Stimulated activated naive B cell treated with anti-CD40 and anti-IgM and Interleukin-4, amounts not matched to agents 10 μg/mL and 1 μg/mL and 100 μg/mL, for 72 hours (primary cell): Measurements from ENCODE around the gene CPLX1.
A peak's percentile ranks its signal among the peaks of the same experiment; 100 is the strongest.
"Not testable (repeated sequence)": the region's sequence is repeated elsewhere in the genome, so short reads cannot be mapped to it uniquely, and the experiment has no call there.

Experiments used
- ATAC-seq, 2 donors: fragments of 150-1000 bp; cut with Tn5 transposase; replicated peaks; 2 replicates each; pipeline ENCODE4 v1.10.0; 2021; ENCODE audit warnings: moderate library complexity in 1 of 2
- DNase-seq: peaks from one replicate; pipeline ENCODE4 v3.0.0; 2021
- H3K27ac Mint-ChIP-seq: one replicate; pipeline ENCODE4 v1.8.0; 2022; ENCODE audit warnings: mild to moderate bottlenecking, mixed read lengths
- H3K27me3 Mint-ChIP-seq, 2 donors: one replicate each; pipeline ENCODE4 v1.8.0; 2022; ENCODE audit warnings: mixed read lengths in 2 of 2
- H3K36me3 Mint-ChIP-seq, 2 donors: one replicate each; pipeline ENCODE4 v1.8.0; 2022; ENCODE audit warnings: mixed read lengths in 2 of 2, mild to moderate bottlenecking in 1 of 2
- H3K4me1 Mint-ChIP-seq, 2 donors: one replicate each; pipeline ENCODE4 v1.8.0; 2022; ENCODE audit warnings: mixed read lengths in 2 of 2, mild to moderate bottlenecking in 1 of 2
- H3K4me3 Mint-ChIP-seq, 2 donors: one replicate each; pipeline ENCODE4 v1.8.0; 2022; ENCODE audit warnings: mild to moderate bottlenecking in 2 of 2, mixed read lengths in 2 of 2, moderate library complexity in 1 of 2
- H3K9me3 Mint-ChIP-seq, 2 donors: one replicate each; pipeline ENCODE4 v1.8.0; 2022; ENCODE audit warnings: mixed read lengths in 2 of 2, mild to moderate bottlenecking in 1 of 2

The CPLX1 gene

GRCh38 chr4:769511-769910 lies 56.4 kb downstream of the CPLX1 start:
- Mint-ChIP-seq H3K27me3 (no peaks in the 10 kb centered on the region), H3K27ac (no peak overlapping the region), H3K4me1 (peaks cover 11 to 34% of the 10 kb centered on the region in 2 donors), H3K36me3 (peaks cover 30 to 45% of the 10 kb centered on the region in 2 donors), H3K9me3 (no peaks in the 10 kb centered on the region), H3K4me3 (no peak overlapping the region)
- ATAC-seq = no peak
- no peak for DNase-seq

GRCh38 chr4:768995-769394 lies 56.9 kb downstream of the CPLX1 start:
- no peaks in the 10 kb centered on the region for H3K9me3 Mint-ChIP-seq
- no peaks in the 10 kb centered on the region for H3K27me3 Mint-ChIP-seq
- H3K4me3 Mint-ChIP-seq = no peak overlapping the region
- DNase-seq (no peak), ATAC-seq (no peak)
- H3K27ac Mint-ChIP-seq = no peak overlapping the region
- peaks cover 27 to 43% of the 10 kb centered on the region in 2 donors for H3K36me3 Mint-ChIP-seq
- H3K4me1 Mint-ChIP-seq = peaks cover 11 to 31% of the 10 kb centered on the region in 2 donors

DNA sequence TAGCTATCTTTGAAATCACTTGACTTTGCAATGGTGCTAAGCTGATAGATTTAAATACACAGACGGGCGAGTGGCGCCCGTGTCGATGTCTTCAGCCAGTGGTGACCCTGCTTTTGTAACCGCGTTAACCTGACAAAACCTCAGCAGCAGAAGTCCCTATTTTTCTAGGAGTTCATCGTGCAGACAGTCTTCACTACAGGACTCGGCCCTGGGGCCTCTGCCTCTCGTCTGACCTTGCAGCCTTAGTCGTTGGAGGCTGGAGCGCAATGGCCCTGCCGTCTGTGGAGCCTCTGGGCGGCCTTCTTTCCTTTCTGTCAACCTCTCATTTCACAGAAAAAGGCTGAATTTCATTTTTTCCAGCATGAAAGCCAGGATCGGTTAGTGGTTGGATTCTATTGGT lies 57.9 kb downstream of the CPLX1 start:
- DNase-seq = no peak
- peaks cover 30 to 51% of the 10 kb centered on the region in 2 donors for H3K36me3 Mint-ChIP-seq
- no peaks in the 10 kb centered on the region for H3K9me3 Mint-ChIP-seq
- H3K4me1 Mint-ChIP-seq = peaks cover 14 to 31% of the 10 kb centered on the region in 2 donors
- H3K4me3 Mint-ChIP-seq = no peak overlapping the region
- no peaks in the 10 kb centered on the region for H3K27me3 Mint-ChIP-seq
- no peak for ATAC-seq
- H3K27ac Mint-ChIP-seq = no peak overlapping the region

DNA sequence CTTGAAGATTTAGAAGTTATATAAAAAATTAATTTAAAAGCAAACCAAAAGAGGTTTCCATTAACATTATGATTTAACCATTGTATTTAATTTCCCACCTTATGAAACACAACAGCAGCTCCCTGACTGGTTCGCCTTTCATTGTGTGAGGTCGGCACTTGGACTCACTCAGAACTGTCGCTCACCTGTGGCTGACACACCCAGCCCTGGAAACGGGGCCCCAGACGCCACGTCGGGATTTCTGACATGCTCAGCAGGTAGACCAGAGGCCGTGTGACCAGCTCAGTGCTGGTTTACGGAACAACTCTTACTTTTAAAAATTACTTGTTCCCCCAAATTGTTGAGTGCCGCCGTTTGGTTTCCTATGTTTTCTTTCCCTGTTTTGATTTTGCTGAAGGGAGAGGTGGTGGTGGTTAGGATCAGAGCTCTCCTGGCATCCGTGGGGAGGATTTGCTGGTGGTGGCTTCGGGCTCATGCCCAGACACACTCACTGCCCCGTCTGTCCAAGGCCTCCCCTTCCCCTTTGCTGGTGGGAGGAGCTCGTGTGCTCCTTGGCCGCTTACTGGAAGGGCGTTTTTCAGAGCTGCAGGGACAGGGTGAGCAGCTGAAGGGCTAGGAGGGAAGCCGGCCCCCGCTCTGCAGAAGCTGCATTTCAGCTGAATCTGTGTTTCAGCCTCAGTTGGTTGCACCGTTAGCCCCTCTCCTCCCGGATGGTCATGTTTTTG lies 59.2 kb downstream of the CPLX1 start:
- Mint-ChIP-seq H3K27me3 (no peaks in the 10 kb centered on the region), H3K9me3 (no peaks in the 10 kb centered on the region), H3K4me3 (no peak overlapping the region), H3K27ac (no peak overlapping the region), H3K4me1 (peaks cover 13 to 36% of the 10 kb centered on the region in 2 donors), H3K36me3 (peaks cover 40 to 58% of the 10 kb centered on the region in 2 donors)
- ATAC-seq = no peak
- DNase-seq = no peak

DNA sequence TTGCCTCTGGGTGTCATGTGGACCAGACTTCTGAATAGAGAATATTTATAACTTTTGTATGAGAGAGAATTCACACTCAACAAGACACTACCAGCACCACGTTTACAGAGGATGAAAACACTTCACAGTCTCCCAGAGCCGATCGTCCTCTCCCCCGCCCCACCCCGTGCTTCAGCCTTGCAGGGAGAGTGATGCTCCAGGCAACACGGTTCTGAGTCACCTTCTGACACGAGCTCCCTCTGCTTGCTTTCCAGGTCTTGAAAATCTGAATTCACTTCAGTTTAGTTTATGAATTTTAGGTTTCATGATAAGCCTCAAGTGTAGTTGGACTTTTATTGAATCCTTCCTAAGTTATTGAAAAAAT lies 59.8 kb downstream of the CPLX1 start:
- Mint-ChIP-seq H3K4me3 (no peak overlapping the region), H3K4me1 (peaks cover 10 to 36% of the 10 kb centered on the region in 2 donors), H3K27ac (peak overlapping the region; percentile 56), H3K27me3 (no peaks in the 10 kb centered on the region), H3K36me3 (peaks cover 44 to 62% of the 10 kb centered on the region in 2 donors), H3K9me3 (no peaks in the 10 kb centered on the region)
- ATAC-seq (no peak), DNase-seq (no peak)

GRCh38 chr4:764405-765169 lies 61.3 kb downstream of the CPLX1 start:
- no peak for DNase-seq
- Mint-ChIP-seq H3K4me1 (peaks cover 13 to 36% of the 10 kb centered on the region in 2 donors), H3K9me3 (peaks cover 2 to 3% of the 10 kb centered on the region in 2 donors), H3K36me3 (peaks cover 49 to 69% of the 10 kb centered on the region in 2 donors), H3K4me3 (no peak overlapping the region), H3K27ac (peak overlapping the region; percentile 54), H3K27me3 (no peaks in the 10 kb centered on the region)
- ATAC-seq = no peak

DNA sequence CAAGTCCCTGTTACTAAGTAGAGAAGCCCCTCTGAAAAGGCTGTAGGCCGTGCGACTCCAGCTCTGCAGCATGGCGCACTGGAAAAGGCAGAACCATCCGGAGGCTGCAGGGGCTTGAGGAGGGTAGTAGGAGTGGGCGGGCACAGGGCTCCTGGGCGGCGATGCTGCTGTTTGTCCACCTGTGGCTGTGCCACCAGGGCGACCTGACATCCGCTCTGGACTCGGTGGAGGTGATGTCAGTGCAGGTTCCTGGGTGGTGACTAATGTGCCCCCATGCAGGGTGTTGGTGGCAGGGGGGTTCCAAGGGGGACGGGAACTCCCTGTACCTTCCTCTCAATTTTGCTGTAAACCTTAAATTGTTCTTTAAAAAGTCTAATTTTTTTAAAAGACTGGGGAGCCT lies 62.0 kb downstream of the CPLX1 start:
- ATAC-seq = no peak
- H3K4me3 Mint-ChIP-seq = no peak overlapping the region
- no peak for DNase-seq
- H3K27me3 Mint-ChIP-seq = no peaks in the 10 kb centered on the region
- peaks cover 12 to 36% of the 10 kb centered on the region in 2 donors for H3K4me1 Mint-ChIP-seq
- H3K36me3 Mint-ChIP-seq = peaks cover 49 to 66% of the 10 kb centered on the region in 2 donors
- peaks cover 2 to 3% of the 10 kb centered on the region in 2 donors for H3K9me3 Mint-ChIP-seq
- peak overlapping the region; percentile 80 for H3K27ac Mint-ChIP-seq

GRCh38 chr4:763191-763810 lies 62.6 kb downstream of the CPLX1 start:
- Mint-ChIP-seq H3K4me1 (peaks cover 12 to 36% of the 10 kb centered on the region in 2 donors), H3K27ac (peak overlapping the region; percentile 80)
- no peak for ATAC-seq

GRCh38 chr4:762211-763190 lies 63.4 kb downstream of the CPLX1 start:
- ATAC-seq (peak; percentile 33 to 41), DNase-seq (no peak)
- no peaks in the 10 kb centered on the region for H3K27me3 Mint-ChIP-seq
- peak overlapping the region; percentile 86 for H3K27ac Mint-ChIP-seq
- peaks cover 12 to 36% of the 10 kb centered on the region in 2 donors for H3K4me1 Mint-ChIP-seq
- peaks cover 48 to 67% of the 10 kb centered on the region in 2 donors for H3K36me3 Mint-ChIP-seq
- peaks cover 2 to 3% of the 10 kb centered on the region in 2 donors for H3K9me3 Mint-ChIP-seq
- no peak overlapping the region for H3K4me3 Mint-ChIP-seq

More at GRCh38 chr4:763191-763810, 62.6 kb downstream of the CPLX1 start:
- H3K4me3 Mint-ChIP-seq = no peak overlapping the region
- DNase-seq = no peak
- peaks cover 49 to 66% of the 10 kb centered on the region in 2 donors for H3K36me3 Mint-ChIP-seq
- peaks cover 2 to 3% of the 10 kb centered on the region in 2 donors for H3K9me3 Mint-ChIP-seq
- no peaks in the 10 kb centered on the region for H3K27me3 Mint-ChIP-seq

DNA sequence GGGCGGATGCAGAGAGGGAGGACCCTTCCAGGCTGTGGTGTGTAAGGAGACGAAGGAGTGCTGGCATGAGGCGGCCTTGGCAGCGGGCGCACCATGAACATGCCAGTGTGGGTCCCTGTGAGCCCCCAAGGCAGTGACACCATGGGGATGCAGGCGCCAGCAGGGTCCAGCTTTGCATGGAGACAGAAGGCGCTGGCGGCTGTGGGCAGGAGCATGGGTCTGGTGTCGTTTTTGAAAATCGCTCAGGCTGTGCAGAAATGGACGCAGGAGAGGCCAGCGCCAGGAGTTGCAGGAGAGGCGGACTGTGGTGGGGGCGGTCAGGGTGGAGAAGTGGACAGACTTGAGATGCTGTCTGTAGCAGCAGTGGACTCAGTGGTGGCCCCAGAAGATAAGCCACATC lies 64.2 kb downstream of the CPLX1 start:
- H3K9me3 Mint-ChIP-seq = peaks cover 2 to 3% of the 10 kb centered on the region in 2 donors
- peaks cover 12 to 29% of the 10 kb centered on the region in 2 donors for H3K4me1 Mint-ChIP-seq
- H3K4me3 Mint-ChIP-seq = peak overlapping the region in 1 of 2 donors; percentile 13
- H3K27me3 Mint-ChIP-seq = no peaks in the 10 kb centered on the region
- peaks cover 42 to 65% of the 10 kb centered on the region in 2 donors for H3K36me3 Mint-ChIP-seq
- DNase-seq = no peak
- H3K27ac Mint-ChIP-seq = no peak overlapping the region
- no peak for ATAC-seq

DNA sequence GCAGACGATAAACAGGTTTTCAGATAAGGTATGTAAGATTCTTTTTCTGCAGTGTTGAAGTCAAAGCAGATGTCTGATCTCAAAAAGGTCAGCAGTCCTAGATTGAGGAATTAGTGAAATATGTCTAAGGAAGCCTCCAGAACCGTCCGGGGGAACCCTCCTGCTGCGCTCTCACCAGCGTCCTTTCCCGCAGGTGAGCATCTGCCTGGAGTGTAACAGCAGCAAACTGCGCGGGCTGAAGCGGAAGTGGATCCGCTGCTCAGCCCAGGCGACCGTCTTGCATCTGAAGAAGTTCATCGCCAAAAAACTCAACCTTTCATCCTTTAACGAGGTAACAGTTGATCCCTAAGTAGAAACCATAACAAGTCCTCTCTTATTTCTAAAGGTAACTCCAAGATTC lies 64.8 kb downstream of the CPLX1 start:
- Mint-ChIP-seq H3K27ac (no peak overlapping the region), H3K27me3 (no peaks in the 10 kb centered on the region), H3K36me3 (peaks cover 40 to 60% of the 10 kb centered on the region in 2 donors), H3K4me3 (no peak overlapping the region), H3K4me1 (peaks cover 10 to 24% of the 10 kb centered on the region in 2 donors), H3K9me3 (peaks cover 2 to 3% of the 10 kb centered on the region in 2 donors)
- DNase-seq (no peak), ATAC-seq (no peak)

- H3K4me1 Mint-ChIP-seq = peaks cover 10 to 21% of the 10 kb centered on the region in 2 donors
- no peak overlapping the region for H3K4me3 Mint-ChIP-seq
- no peak for ATAC-seq
- H3K9me3 Mint-ChIP-seq = peaks cover 2 to 3% of the 10 kb centered on the region in 2 donors
- H3K36me3 Mint-ChIP-seq = peaks cover 36 to 57% of the 10 kb centered on the region in 2 donors
- no peak for DNase-seq
- H3K27ac Mint-ChIP-seq = peak overlapping the region; percentile 25
- H3K27me3 Mint-ChIP-seq = no peaks in the 10 kb centered on the region
Observed at GRCh38 chr4:760616-761015, 65.3 kb downstream of the CPLX1 start.

- peak overlapping the region in 1 of 2 donors; percentile 44 for H3K4me3 Mint-ChIP-seq
- not testable (repeated sequence) for H3K9me3 Mint-ChIP-seq
- peak overlapping the region; percentile 86 for H3K27ac Mint-ChIP-seq
Observed at GRCh38 chr4:759810-760209, 66.1 kb downstream of the CPLX1 start.

More at GRCh38 chr4:759810-760209, 66.1 kb downstream of the CPLX1 start:
- ATAC-seq, H3K27me3 Mint-ChIP-seq, DNase-seq: not testable (repeated sequence)
- H3K4me1 Mint-ChIP-seq = peaks cover 10 to 21% of the 10 kb centered on the region in 2 donors
- peaks cover 34 to 62% of the 10 kb centered on the region in 2 donors for H3K36me3 Mint-ChIP-seq
